HAP-1 (cell line): ENCODE data around the gene PADI4.

Experiments used
- DNase-seq, 2 experiments: peaks; one replicate each; pipeline ENCODE4 v3.0.0-alpha.2; 2016 to 2020; ENCODE audit warnings: low spot score in 2 of 2
- H3K27me3 ChIP-seq: fragments of 250-450 bp; sonication (Bioruptor Pico); 2 replicates; pipeline ENCODE4 v1.5.1; 2020; ENCODE audit warnings: low read depth, mild to moderate bottlenecking, moderate library complexity
- H3K36me3 ChIP-seq: fragments of 250-450 bp; sonication (Bioruptor Pico); replicated peaks from 2 replicates; pipeline ENCODE4 v1.5.1; 2020; ENCODE audit warnings: mild to moderate bottlenecking
- H3K4me1 ChIP-seq: fragments of 250-450 bp; sonication (Bioruptor Pico); 2 replicates; pipeline ENCODE4 v1.5.1; 2020; ENCODE audit warnings: mild to moderate bottlenecking
- H3K4me3 ChIP-seq: fragments of 250-450 bp; sonication (Bioruptor Pico); 2 replicates; pipeline ENCODE4 v1.5.1; 2020; ENCODE audit warnings: mild to moderate bottlenecking, moderate library complexity
- H3K9me3 ChIP-seq: fragments of 250-450 bp; sonication (Bioruptor Pico); 2 replicates; pipeline ENCODE4 v1.5.1; 2020; ENCODE audit warnings: mild to moderate bottlenecking, moderate library complexity
- in situ Hi-C: fragments of 300-500 bp; cut with MboI; formaldehyde crosslinking; loops from 3 replicates; pipeline ENCODE4 v1.14.3; 2020; ENCODE audit warnings: low sequenced_read_pairs, inconsistent platforms, mixed read lengths

PADI4 gene

DNA sequence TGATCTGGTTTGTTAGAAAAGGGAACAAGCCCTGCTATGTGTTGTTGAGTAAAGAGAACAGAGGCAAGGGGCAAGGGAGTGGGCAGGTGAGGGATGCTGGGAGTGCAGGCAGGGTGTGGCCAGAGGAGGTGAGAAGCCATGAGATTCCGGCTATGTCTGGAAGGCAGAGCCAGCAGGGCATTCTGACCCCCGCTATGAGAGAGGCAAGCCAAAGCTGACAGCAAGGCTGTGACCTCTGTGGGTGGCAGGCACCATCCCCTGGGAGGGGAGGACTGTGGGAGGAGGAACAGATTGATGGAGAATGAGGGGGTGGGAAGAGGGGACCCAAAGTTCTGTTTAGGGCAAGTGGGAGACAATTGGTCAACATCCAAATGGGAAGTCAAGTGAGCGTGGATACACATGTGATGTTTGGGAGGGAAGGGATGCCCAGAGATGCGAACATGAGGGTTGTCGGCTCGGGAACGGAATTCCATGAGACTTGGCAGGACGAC is 44.5 kb downstream of the PADI4 start:
- H3K27me3 ChIP-seq, result no peaks in the 10 kb centered on the region; the same call in 1 of the 2 replicates
- no peaks in the 10 kb centered on the region for H3K4me1 ChIP-seq
- no peak for DNase-seq
- H3K4me3 ChIP-seq, result no peak overlapping the region
- no peaks in the 10 kb centered on the region for H3K36me3 ChIP-seq
- in situ Hi-C loops, result no loop called here
- no peaks in the 10 kb centered on the region for H3K9me3 ChIP-seq

DNA sequence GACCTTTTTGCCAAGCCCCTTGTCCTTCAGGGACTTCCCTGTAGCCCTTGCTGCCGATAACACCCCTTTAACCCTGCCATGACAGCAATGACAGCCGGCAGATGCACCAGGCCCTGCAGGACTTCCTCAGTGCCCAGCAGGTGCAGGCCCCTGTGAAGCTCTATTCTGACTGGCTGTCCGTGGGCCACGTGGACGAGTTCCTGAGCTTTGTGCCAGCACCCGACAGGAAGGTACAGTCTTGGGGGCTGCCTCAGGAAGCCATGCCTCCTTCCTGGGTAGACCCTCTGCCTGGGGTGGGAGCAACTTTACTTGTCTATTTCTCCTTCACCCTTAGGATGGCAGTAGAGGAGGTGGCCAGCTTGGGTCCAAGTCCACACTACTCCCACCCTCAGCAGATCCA is 47.9 kb downstream of the PADI4 start:
- no peaks in the 10 kb centered on the region for H3K36me3 ChIP-seq
- no peaks in the 10 kb centered on the region for H3K9me3 ChIP-seq
- H3K4me1 ChIP-seq, result no peaks in the 10 kb centered on the region
- DNase-seq, result no peak
- H3K27me3 ChIP-seq, result no peaks in the 10 kb centered on the region; the same call in 1 of the 2 replicates
- H3K4me3 ChIP-seq, result no peak overlapping the region
- in situ Hi-C loops, result no loop called here

DNA sequence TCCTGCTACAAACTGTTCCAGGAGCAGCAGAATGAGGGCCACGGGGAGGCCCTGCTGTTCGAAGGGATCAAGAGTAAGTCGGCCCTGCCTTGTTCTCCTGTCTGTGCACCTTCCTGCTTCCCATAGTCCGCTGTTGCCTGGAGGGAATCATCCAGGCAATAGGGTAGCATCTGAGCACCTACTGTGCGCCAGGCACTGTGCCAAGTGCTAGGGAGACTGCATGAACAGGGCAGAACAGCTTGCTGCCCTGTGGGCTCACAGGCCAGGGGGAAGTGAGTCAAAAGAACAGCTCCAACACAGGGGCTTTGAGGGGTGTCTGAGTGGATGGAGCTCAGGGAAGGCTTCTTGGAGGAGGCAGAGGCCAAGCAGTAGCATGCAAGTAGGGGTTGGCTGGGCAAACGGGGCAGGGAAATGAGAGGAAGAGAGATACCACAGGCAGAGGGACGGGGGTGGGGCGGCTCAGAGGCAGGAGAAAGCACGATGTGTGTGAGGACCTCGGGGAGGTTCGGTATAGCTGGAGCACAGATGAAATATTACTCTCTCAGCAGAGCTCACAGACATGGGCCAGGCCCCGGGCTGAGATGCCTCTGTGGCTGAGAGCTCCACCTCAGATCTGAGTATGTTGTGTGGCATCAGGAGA is 48.5 kb downstream of the PADI4 start:
- in situ Hi-C loops, result no loop called here
- Histone ChIP-seq H3K27me3 (no peaks in the 10 kb centered on the region; the same call in 1 of the 2 replicates), H3K4me3 (no peak overlapping the region), H3K9me3 (no peaks in the 10 kb centered on the region), H3K4me1 (no peaks in the 10 kb centered on the region), H3K36me3 (no peaks in the 10 kb centered on the region)
- DNase-seq, result no peak

DNA sequence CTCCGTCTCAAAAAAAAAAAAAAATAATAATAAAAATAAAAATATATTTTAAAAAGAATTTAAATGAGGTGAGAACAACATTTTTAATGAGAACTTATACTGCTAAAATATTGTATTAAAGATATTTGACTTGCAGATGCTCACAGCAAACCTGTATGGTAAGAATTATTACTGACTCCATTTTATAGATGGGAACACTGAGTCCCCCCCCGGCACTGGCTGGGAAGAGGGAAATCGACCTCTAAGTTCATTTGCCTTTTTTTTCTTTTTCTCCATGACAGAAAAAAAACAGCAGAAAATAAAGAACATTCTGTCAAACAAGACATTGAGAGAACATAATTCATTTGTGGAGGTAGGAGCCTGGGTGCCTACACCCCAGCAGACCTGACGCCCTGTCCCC is 50.6 kb downstream of the PADI4 start:
- in situ Hi-C loops, result no loop called here
- no peaks in the 10 kb centered on the region for H3K36me3 ChIP-seq
- no peaks in the 10 kb centered on the region for H3K27me3 ChIP-seq

DNA sequence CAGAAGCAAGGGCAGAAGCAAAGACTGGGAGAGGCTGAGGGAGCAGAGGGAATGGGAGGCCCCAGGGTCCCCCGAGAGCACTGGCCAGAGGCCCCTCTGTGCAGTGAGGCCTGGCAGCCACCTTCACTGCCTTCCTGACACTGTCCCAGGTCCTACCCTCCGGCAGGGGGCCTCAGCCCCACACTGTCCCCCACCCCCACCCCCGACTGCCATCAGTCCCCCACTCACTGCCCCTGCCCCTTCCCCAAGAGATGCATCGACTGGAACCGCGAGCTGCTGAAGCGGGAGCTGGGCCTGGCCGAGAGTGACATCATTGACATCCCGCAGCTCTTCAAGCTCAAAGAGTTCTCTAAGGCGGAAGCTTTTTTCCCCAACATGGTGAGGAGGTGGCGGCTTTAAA is 51.0 kb downstream of the PADI4 start:
- no peaks in the 10 kb centered on the region for H3K36me3 ChIP-seq
- H3K9me3 ChIP-seq, result no peaks in the 10 kb centered on the region
- in situ Hi-C loops, result no loop called here
- no peaks in the 10 kb centered on the region for H3K4me1 ChIP-seq
- no peaks in the 10 kb centered on the region for H3K27me3 ChIP-seq
- no peak overlapping the region for H3K4me3 ChIP-seq
- no peak for DNase-seq

More for the DNA sequence above, 50.6 kb downstream of the PADI4 start:
- DNase-seq, result no peak
- no peaks in the 10 kb centered on the region for H3K9me3 ChIP-seq
- no peaks in the 10 kb centered on the region for H3K4me1 ChIP-seq
- no peak overlapping the region for H3K4me3 ChIP-seq

DNA sequence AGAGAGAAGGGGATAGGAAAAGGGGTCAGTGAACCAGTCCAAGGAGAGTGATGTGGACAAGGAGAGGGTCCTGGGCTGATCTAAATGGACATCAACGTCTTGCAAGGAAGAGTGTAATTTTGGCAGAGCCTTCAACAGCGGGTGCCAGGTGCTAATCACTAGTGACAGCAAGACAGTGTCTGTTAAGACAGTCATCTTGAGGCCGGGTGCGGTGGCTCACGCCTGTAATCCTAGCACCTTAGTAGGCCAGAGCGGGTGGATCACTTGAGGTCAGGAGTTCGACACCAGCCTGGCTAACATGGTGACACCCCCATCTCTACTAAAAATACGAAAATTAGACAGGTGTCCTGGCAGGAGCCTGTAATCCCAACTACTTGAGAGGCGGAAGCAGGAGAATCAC is 51.8 kb downstream of the PADI4 start:
- H3K27me3 ChIP-seq, result no peaks in the 10 kb centered on the region
- H3K36me3 ChIP-seq, result no peaks in the 10 kb centered on the region
- in situ Hi-C loops, result no loop called here
- no peak overlapping the region for H3K4me3 ChIP-seq
- peaks cover 3% of the 10 kb centered on the region; the same call in 1 of the 2 replicates for H3K9me3 ChIP-seq
- no peaks in the 10 kb centered on the region for H3K4me1 ChIP-seq
- no peak for DNase-seq

DNA sequence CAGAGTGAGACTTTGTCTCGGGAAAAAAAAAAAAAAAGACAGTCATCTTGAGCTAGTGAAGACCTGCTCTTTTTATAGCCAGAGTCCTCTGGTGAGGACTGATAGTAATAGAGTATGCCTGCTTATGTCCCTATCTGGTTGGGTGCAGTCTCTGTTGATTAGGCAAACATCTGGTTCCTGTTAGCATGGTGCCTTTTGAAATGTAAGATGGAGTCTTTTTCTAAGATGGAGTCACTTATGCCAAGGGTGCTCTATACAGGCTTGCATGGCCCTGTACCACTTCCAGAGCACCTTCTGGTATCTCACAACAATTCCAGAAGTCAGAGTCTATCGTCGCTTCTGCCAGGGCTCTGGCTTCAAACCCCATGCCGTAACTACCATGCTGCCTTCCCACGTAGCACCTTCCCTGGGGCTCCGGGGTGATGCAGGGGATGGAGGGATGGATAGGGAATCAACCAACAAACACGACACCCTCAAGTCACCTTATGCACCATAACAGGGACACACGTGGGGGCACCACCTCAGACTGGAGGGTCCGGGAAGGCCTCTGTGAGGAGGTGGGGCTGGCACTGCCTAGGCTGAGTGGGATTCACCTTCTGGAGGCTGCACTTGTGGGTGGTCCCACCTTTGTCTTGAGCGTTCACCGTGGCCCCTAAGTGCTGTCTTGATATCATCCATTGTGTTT is 52.4 kb downstream of the PADI4 start:
- no peak overlapping the region for H3K4me3 ChIP-seq
- no peaks in the 10 kb centered on the region for H3K4me1 ChIP-seq
- no peak for DNase-seq
- H3K36me3 ChIP-seq, result no peaks in the 10 kb centered on the region
- in situ Hi-C loops, result no loop called here
- no peaks in the 10 kb centered on the region for H3K27me3 ChIP-seq
- H3K9me3 ChIP-seq, result peaks cover 3% of the 10 kb centered on the region; the same call in 1 of the 2 replicates

DNA sequence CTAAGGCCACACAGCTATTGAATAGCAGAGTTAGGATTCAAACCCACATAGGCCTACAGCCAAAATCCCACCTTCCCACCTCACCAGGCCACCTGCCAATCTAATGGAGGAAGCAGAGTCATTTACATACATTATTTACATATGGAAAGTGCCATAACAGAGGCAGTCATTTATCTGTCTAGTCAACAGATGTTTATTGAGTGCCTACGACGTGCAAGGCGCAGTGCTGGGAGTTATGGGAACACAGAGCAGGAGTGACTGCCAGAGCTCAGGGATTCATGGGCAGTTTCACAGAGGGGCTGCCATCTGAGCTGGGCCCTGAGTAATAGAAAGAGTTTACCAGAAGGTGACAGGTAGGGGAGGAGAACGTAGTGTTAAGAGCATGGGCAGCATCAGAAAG is 53.7 kb downstream of the PADI4 start:
- no peak overlapping the region for H3K4me3 ChIP-seq
- no peaks in the 10 kb centered on the region for H3K36me3 ChIP-seq
- peaks cover 3% of the 10 kb centered on the region; the same call in 1 of the 2 replicates for H3K9me3 ChIP-seq
- in situ Hi-C loops, result no loop called here
- no peaks in the 10 kb centered on the region for H3K4me1 ChIP-seq
- H3K27me3 ChIP-seq, result no peaks in the 10 kb centered on the region; the same call in 1 of the 2 replicates
- DNase-seq, result no peak

DNA sequence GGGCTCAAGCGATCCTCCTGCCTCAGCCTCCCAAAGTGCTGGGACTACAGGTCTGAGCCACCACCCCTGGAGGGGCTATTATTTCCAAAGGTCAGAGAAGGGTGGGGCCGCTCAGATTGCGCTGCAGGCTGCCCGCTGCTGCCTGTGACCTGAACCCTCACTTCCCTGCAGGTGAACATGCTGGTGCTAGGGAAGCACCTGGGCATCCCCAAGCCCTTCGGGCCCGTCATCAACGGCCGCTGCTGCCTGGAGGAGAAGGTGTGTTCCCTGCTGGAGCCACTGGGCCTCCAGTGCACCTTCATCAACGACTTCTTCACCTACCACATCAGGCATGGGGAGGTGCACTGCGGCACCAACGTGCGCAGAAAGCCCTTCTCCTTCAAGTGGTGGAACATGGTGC is 55.4 kb downstream of the PADI4 start:
- H3K27me3 ChIP-seq, result peaks cover 3% of the 10 kb centered on the region; the same call in 1 of the 2 replicates

DNA sequence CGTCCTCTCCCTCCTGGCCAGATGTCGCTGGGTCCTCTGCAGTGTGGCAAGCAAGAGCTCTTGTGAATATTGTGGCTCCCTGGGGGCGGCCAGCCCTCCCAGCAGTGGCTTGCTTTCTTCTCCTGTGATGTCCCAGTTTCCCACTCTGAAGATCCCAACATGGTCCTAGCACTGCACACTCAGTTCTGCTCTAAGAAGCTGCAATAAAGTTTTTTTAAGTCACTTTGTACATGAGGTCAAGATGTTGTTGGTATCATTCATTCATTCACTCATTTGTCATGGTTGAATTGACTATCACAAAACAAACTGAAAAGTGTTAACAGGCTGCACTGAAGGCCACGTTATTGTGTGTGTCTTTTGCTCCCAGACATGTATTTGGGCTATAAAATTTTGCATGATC is 55.8 kb downstream of the PADI4 start:
- Histone ChIP-seq H3K4me1 (no peaks in the 10 kb centered on the region), H3K4me3 (no peak overlapping the region), H3K9me3 (peaks cover 3% of the 10 kb centered on the region; the same call in 1 of the 2 replicates), H3K36me3 (no peaks in the 10 kb centered on the region), H3K27me3 (peaks cover 5% of the 10 kb centered on the region; the same call in 1 of the 2 replicates)
- no peak for DNase-seq
- in situ Hi-C loops, result no loop called here

More for the DNA sequence above, 55.4 kb downstream of the PADI4 start:
- in situ Hi-C loops, result no loop called here
- Histone ChIP-seq H3K36me3 (no peaks in the 10 kb centered on the region), H3K4me3 (no peak overlapping the region), H3K9me3 (peaks cover 3% of the 10 kb centered on the region; the same call in 1 of the 2 replicates), H3K4me1 (no peaks in the 10 kb centered on the region)
- DNase-seq, result no peak

DNA sequence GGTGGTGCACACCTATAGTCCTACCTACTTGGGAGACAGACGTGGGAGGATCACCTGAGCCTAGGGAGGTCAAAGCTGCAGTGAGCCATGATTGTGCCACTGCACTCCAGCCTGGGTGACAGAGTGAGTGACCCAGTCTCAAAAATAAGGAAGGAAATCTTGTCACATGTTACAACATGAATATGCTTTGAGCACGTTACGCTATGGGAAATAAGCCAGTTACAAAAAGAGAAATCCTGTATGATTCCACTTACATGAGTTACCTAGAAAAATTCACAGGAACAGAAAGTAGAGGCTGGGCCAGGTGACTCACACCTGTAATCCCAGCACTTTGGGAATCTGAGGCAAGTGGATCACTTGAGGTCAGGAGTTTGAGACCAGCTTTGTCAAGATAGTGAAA is 57.3 kb downstream of the PADI4 start:
- H3K4me3 ChIP-seq, result no peak overlapping the region
- H3K27me3 ChIP-seq, result peaks cover 10% of the 10 kb centered on the region; the same call in 1 of the 2 replicates
- H3K4me1 ChIP-seq, result no peaks in the 10 kb centered on the region
- no peak for DNase-seq
- H3K36me3 ChIP-seq, result no peaks in the 10 kb centered on the region
- peaks cover 3% of the 10 kb centered on the region; the same call in 1 of the 2 replicates for H3K9me3 ChIP-seq
- in situ Hi-C loops, result no loop called here

DNA sequence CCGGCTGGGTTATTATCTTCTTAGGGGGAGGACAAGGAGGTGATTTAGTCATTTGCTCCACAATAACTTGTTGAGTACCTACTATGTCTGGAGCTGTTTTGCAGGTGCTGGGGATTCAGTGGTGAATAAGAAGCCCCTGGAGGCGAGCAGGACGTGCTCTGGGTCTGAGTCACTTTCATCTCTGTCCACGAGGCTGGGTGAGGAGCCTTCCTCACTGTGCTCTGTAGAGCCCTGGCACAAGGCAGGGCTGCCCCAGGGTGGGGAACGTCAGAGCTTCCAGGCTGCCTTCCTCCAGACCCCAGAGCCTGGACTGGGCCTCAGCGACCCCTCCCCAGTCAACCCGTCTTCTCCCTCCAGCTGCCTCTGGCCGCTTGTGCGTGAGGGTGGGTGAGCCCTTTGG is 61.5 kb downstream of the PADI4 start:
- H3K4me3 ChIP-seq, result no peak overlapping the region
- DNase-seq, result no peak
- H3K4me1 ChIP-seq, result no peaks in the 10 kb centered on the region
- H3K36me3 ChIP-seq, result no peaks in the 10 kb centered on the region
- in situ Hi-C loops, result no loop called here
- peaks cover under 1% of the 10 kb centered on the region; the same call in 1 of the 2 replicates for H3K9me3 ChIP-seq
- peaks cover 25% of the 10 kb centered on the region for H3K27me3 ChIP-seq

DNA sequence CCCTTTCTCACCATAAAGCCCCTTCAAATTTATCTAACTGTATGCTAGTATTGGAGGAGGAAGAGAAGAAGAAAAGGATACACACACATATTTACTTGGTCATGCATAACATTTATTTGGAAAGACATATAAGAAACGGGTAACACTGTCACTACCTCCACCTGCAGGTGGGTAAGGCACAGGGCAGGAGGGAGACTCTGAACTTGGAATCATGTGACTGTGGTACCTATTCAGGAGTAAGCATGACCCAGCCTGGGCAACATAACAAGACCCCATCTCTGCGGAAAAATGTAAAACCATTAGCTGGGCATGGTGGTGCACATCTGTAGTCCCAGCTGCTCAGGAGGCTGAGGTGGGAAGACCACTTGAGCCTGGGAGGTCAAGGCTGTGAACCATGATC is 62.6 kb downstream of the PADI4 start:
- no peak overlapping the region for H3K4me3 ChIP-seq

DNA sequence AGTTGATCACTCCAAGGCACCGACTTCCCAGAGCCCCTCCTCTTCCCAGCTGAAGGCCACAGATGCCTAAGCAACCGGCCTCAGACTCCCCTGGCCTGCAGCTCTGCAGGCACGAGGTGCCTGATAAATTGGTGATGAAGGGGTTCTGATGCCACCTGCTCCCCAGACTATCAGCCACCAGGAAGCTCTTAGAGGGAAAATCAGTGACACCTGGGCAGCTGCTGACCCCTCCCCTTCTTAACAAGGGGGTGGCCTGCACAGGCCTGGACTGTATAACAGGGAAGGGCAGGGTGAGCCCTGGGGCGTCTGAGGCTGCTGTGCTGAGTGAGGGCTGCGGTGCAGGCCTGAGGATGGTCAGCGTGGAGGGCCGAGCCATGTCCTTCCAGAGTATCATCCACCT is 63.9 kb downstream of the PADI4 start, which contains the start of gene PADI6:
TSS of gene PADI6 (plus strand) at position 301 of the 400 bp plus-strand sequence. CDS start at position 351, 50 bp downstream.
- DNase-seq, result no peak
- H3K27me3 ChIP-seq, result peaks cover 25% of the 10 kb centered on the region

More for the DNA sequence above, 62.6 kb downstream of the PADI4 start:
- Histone ChIP-seq H3K27me3 (peaks cover 27% of the 10 kb centered on the region), H3K36me3 (no peaks in the 10 kb centered on the region), H3K4me1 (no peaks in the 10 kb centered on the region), H3K9me3 (no peaks in the 10 kb centered on the region)
- no peak for DNase-seq
- in situ Hi-C loops, result no loop called here

More for the DNA sequence above, 63.9 kb downstream of the PADI4 start, which contains the start of gene PADI6:
- Histone ChIP-seq H3K4me1 (no peaks in the 10 kb centered on the region), H3K4me3 (no peak within 1 kb of the TSS), H3K9me3 (no peaks in the 10 kb centered on the region), H3K36me3 (no peaks in the 10 kb centered on the region)
- in situ Hi-C loops, result no loop called here
